GM18498 (cell line): Measurements from ENCODE around the gene NET1.

ENCODE experiments used
- ATAC-seq: cut with Tn5 transposase; IDR thresholded peaks from one replicate; pipeline ENCODE4 v1.9.1; 2021; ENCODE audit warnings: mild to moderate bottlenecking, moderate library complexity; ENCODE audit not compliant: unreplicated experiment

Gene NET1

GRCh38 chr10:5479481-5480161, 67.3 kb downstream of the NET1 start:
- ATAC-seq: no peak

DNA sequence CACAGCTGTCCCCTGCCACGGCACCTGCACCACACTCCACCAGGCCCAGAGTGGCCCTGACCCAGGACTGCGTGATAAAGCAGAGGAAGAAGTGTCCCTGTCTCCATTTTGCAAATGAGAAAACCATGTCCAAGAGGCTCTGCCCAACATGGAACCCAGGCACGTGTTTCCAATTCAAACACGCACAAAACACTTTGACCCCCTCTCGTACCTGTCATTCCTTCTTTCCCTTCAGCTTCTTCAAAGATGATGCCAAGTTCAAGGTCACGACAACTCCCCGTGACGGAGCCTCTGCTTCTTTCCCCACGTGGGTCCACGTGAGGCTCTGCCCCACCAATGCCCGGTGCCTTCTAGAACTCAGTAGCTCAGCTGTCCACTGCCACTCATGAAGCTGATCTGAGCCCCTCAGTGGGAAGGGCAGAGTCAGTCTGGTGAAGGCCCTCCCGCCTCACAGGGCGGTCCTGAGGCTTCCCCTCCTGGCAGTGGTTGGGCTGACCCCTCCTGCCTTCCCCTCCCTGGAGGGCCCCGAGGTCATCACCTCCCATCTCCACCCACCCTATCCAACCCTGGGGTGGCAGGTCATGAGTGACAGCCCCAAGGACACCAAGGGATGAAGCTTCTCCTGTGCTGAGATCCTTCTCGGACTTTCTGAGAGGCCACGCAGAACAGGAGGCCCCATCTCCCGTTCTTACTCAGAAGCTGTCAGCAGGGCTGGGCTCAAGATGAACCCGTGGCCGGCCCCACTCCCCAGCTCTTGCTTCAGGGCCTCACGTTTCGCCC, 68.0 kb downstream of the NET1 start:
- no peak for ATAC-seq

GRCh38 chr10:5481121-5481520, 68.8 kb downstream of the NET1 start:
- no peak for ATAC-seq

GRCh38 chr10:5482016-5482415, 69.7 kb downstream of the NET1 start:
- ATAC-seq: no peak

DNA sequence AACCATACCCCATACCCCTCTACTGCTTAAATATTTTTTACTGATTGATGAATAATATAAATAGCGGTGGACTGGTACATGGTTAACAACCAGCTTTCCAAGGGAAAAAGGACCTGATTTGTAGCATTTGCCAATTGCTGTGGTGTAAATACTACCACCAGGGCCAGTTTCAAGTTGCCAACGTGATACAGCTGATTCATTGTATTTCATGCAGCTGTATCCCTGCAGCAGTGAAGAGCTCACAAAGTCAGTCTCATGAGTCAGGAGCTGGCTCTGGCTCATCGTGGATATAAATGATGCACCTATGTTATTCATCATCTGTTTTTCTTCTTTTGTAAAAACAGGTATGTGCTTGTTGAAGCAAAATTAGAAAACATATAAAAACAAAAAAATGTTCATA, 71.8 kb downstream of the NET1 start:
- no peak for ATAC-seq

DNA sequence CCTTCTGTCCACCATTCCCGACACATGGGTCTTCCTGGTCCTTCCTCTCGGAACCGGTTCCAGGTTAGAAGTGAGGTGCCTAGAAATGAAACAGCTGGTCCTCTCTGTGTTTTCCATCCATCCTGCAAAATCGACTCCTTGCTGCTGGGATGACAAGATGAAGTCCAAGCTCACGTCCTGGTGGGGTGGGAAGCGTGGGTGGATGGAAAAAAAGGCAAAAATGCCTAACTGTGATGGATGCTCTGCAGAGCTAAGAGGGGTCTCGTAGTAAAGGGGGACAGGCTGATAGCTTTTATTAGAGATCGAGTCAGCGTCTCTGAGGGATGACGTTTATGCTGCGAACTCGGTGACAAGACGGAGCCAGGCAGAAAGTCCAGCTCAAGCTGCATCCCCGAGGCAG, 72.9 kb downstream of the NET1 start:
- no peak for ATAC-seq

DNA sequence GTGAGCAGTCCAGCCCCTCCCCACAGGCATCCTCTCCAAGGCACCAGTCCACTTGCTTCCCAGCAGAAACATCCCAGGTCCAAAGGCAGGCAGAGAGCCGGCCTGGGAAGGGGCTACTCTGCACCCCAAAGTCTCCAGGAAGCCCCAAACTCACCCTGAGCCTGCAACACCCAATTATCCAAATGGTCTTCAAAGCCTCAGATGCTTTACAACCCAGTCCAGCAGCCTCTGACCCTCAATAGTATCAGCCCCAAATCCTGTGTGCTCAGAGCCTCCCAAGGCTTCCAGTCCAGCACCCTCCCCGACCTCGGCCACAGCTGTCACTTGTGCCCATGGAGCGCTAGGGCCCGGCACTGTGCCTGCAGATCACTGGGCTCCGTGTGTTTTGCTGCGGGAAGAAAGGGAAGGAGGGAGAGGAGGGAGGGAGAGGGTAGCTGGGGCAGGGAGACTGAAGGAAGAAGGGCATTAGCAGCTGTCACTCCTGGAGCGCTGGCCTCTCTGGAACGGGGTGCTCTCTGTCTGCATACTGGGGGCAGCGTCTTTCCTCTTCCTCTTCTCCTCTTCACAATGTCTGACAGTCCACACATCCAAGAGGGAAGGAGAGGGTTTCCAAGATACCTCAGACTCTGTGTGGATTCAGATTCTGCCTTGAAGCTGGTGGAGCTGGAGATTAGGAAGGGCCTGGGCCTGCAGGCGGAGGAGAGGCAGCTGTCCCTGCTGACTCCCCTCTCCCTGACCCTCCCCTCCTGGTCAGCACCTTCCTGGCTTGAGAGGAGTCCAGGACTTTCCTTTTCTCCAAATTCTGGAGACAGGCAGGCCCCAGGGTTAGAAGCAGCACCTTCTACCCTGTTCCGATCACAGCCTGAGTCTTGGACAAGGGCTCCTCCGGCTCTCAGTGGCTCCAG, 73.8 kb downstream of the NET1 start:
- no peak for ATAC-seq

- no peak for ATAC-seq
Measured at GRCh38 chr10:5486853-5487235, 74.5 kb downstream of the NET1 start.

- ATAC-seq: no peak
Measured at GRCh38 chr10:5488272-5489161, 76.2 kb downstream of the NET1 start.

DNA sequence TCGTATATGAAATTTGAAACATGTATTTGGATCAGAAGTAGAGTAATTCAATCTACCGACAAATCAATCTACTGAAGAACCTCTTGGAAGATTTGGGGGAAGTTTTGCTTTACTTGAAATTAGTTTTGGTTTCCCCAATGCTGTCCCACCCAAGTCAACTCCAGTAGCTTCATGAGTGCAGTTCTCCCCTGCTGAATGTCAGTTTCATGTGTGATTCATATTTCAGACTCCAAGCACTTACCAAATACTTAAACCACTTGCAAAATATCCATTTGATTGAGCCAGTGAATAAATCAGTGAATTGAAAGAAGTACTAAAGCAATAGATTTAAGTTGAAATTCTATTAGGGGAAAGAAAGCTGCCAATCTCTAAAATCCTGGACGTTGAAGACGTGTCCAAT, 77.7 kb downstream of the NET1 start:
- no peak for ATAC-seq

- no peak for ATAC-seq
Measured at GRCh38 chr10:5490698-5491464, 78.5 kb downstream of the NET1 start.

DNA sequence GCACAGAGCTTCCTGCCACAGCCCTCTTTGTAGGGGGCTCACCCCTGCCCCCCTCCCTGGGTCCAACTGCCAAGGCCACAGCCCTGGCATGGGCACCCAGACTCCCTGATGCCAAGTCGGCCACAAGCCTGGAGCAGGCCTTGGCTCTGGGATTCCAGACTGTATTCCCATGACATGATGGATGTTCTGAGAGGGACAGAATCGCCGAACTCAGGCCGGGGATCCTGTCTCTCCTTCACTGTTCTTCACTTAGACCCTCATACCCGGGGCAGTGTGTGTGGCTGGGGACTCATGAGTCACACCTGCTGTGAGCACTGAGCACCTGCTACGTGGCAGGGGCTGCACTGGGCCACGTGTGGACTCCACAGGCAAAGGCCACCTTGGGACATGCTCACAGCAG, 79.1 kb downstream of the NET1 start:
- no peak for ATAC-seq

GRCh38 chr10:5492322-5492855, 80.0 kb downstream of the NET1 start:
- ATAC-seq: no peak

DNA sequence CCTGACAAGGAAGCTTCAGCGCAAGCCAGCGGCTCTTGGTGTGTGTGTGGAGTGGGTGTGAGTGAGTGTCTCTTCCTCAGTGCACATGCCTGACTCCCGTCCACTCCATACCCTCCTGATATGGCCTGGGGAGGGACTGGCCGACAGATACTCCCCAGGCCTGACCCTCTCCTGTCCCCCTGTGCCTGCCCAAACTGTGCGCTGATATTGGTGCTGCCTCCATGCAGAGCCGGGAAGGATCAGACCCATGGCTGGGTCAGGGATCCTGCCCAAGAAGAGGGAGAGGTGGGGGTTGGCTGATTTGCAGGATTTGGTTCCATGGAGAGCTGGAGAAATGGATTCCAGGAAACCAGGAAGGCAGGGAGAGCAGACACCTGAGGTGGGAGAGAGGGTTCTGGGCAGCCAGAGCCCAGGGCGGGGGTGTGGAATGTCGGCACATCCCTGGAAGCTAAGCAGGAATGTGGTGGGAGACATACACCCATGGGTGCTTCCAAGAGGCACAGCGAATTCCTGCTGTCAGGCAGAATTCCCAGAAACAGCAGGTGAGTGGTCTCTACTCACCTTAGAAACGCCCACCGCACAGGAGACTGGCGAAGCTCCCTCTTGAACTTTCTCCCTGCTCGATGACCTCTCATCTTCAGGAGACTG, 80.7 kb downstream of the NET1 start:
- ATAC-seq: no peak

DNA sequence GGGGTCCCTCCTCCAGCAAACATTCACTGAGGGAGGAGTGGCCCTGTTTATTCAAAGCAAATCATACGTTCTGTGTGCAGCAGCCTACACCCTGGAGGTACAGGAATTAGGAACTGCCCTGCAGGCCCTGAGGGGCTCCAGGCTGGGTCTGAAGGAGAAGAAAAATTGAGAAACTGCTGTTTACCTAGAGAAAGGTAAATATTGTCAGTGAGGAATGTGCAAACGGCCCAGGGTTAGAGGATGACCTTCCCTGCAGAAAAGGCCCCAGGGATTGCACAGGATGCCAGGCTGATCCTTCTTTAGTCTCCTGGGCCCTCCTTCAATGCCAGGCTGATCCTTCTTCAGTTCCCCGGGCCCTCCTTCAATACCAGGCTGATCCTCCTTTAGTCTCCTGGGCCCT, 81.3 kb downstream of the NET1 start:
- ATAC-seq: no peak

GRCh38 chr10:5494611-5495010, 82.3 kb downstream of the NET1 start:
- no peak for ATAC-seq

GRCh38 chr10:5496261-5497250, 84.2 kb downstream of the NET1 start:
- ATAC-seq: no peak

GRCh38 chr10:5497289-5497688, 84.9 kb downstream of the NET1 start:
- ATAC-seq: no peak
